ENCODE measurements around the gene GABPA.
"Not testable (repeated sequence)": the region's sequence is repeated elsewhere in the genome, so short reads cannot be mapped to it uniquely, and the experiment has no call there.

Gene GABPA

GRCh38 chr21:25700741-25701140 lies 34.0 kb upstream of the GABPA start:
- ChIA-PET POLR2A (no interaction called here), CTCF (interaction anchor here (0.7 to 6.5 kb wide), 5 partner anchors 10 to 92 kb away, joined by 3 to 63 read pairs (median 3); partner anchors contain the start of gene MRPL39)
- DNase-seq (ENCODE audit: low read depth, low spot score): no peak
- no peak overlapping the region for H3K4me3 ChIP-seq (ENCODE audit: low read depth, low read length)
- no peak for TF ChIP-seq CTCF (IDR thresholded peaks at IDR 0.05; ENCODE audit: insufficient read depth, low read length, missing control alignments)

- ChIA-PET POLR2A (no interaction called here), CTCF (interaction anchor here (0.7 to 6.5 kb wide), 5 partner anchors 10 to 93 kb away, joined by 3 to 63 read pairs (median 4); partner anchors contain the start of gene MRPL39)
- no peak overlapping the region for H3K4me3 ChIP-seq (ENCODE audit: low read depth, low read length)
- DNase-seq (ENCODE audit: low read depth, low spot score): no peak
- TF ChIP-seq CTCF (IDR thresholded peaks at IDR 0.05; ENCODE audit: insufficient read depth, low read length, missing control alignments): no peak
Observed at GRCh38 chr21:25701529-25701928, 33.2 kb upstream of the GABPA start.

- no peak for DNase-seq (ENCODE audit: low read depth, low spot score)
- POLR2A ChIA-PET: no interaction called here
Observed at GRCh38 chr21:25708467-25709065, 26.2 kb upstream of the GABPA start.

GRCh38 chr21:25709684-25710265 lies 25.0 kb upstream of the GABPA start:
- CTCF ChIA-PET: interaction anchor here (0.7 to 5.8 kb wide), 2 partner anchors 9 to 102 kb away, joined by 3 to 65 read pairs; partner anchors contain the start of gene MRPL39
- no peak for TF ChIP-seq CTCF (IDR thresholded peaks at IDR 0.05; ENCODE audit: insufficient read depth, low read length, missing control alignments)
- POLR2A ChIA-PET: no interaction called here
- no peak for DNase-seq (ENCODE audit: low read depth, low spot score)
- no peak overlapping the region for H3K4me3 ChIP-seq (ENCODE audit: low read depth, low read length)

More at GRCh38 chr21:25708467-25709065, 26.2 kb upstream of the GABPA start:
- no peak overlapping the region for H3K4me3 ChIP-seq (ENCODE audit: low read depth, low read length)
- CTCF ChIA-PET: interaction anchor here (0.6 to 5.0 kb wide), 15 partner anchors 10 to 286 kb away, joined by 3 to 78 read pairs (median 4); no protein-coding TSS in a partner anchor
- peak; percentile 64 for TF ChIP-seq CTCF (IDR thresholded peaks at IDR 0.05; ENCODE audit: insufficient read depth, low read length, missing control alignments)

GRCh38 chr21:25710550-25710949 lies 24.2 kb upstream of the GABPA start:
- no peak for DNase-seq (ENCODE audit: low read depth, low spot score)
- CTCF ChIA-PET: interaction anchor here (0.7 to 5.8 kb wide), 3 partner anchors 8 to 102 kb away, joined by 3 to 65 read pairs (median 7); partner anchors contain the start of gene MRPL39
- no peak for TF ChIP-seq CTCF (IDR thresholded peaks at IDR 0.05; ENCODE audit: insufficient read depth, low read length, missing control alignments)
- no peak overlapping the region for H3K4me3 ChIP-seq (ENCODE audit: low read depth, low read length)
- POLR2A ChIA-PET: no interaction called here

- CTCF ChIA-PET: interaction anchor here (5.8 kb wide), 1 partner anchor 106 kb away, joined by 65 read pairs; the partner anchor contains the start of gene MRPL39
Observed at GRCh38 chr21:25714066-25714465, 20.7 kb upstream of the GABPA start.

More at GRCh38 chr21:25714066-25714465, 20.7 kb upstream of the GABPA start:
- DNase-seq (ENCODE audit: low read depth, low spot score); POLR2A ChIA-PET; H3K4me3 ChIP-seq (ENCODE audit: low read depth, low read length): not testable (repeated sequence)
